ENCODE results near the gene ECT2.

- no peak for TF ChIP-seq POLR2AphosphoS5 (IDR thresholded peaks at IDR 0.05; ENCODE audit: borderline replicate concordance, low read depth, low read length)
- TF ChIP-seq EZH2 (IDR thresholded peaks at IDR 0.05): no peak
- no peak for TF ChIP-seq FOXP2 (optimal IDR thresholded peaks at IDR 0.05; ENCODE audit: control extremely low read depth, extremely low read length, insufficient read depth)
Observed at GRCh38 chr3:172735014-172735413, 15.5 kb upstream of the ECT2 start.
